KOPT-K1 (cell line): ENCODE results near the gene ZGRF1.

Experiments
- H3K27ac ChIP-seq: fragments of 200-600 bp; sonication (generic); 2 replicates; pipeline ENCODE4 v1.5.1; 2016; ENCODE audit warnings: antibody characterized with exemption, mild to moderate bottlenecking, low read depth, low read length; ENCODE audit not compliant: poor library complexity, severe bottlenecking
- H3K36me3 ChIP-seq: fragments of 200-600 bp; sonication (generic); 2 replicates; pipeline ENCODE4 v1.5.1; 2017; ENCODE audit warnings: antibody characterized with exemption, mild to moderate bottlenecking, low read length, moderate library complexity; ENCODE audit not compliant: insufficient read depth
- H3K9me3 ChIP-seq: fragments of 200-600 bp; sonication (generic); 2 replicates; pipeline ENCODE4 v1.5.1; 2017; ENCODE audit warnings: antibody characterized with exemption, low read length, mild to moderate bottlenecking; ENCODE audit not compliant: insufficient read depth, poor library complexity, severe bottlenecking

The ZGRF1 gene

GRCh38 chr4:112516471-112517066 is 120.1 kb downstream of the ZGRF1 start:
- Histone ChIP-seq H3K27ac (no peak overlapping the region), H3K36me3 (no peaks in the 10 kb centered on the region), H3K9me3 (peaks cover 4% of the 10 kb centered on the region)

- no peaks in the 10 kb centered on the region for H3K36me3 ChIP-seq
- no peak within 1 kb of the TSS for H3K27ac ChIP-seq
- H3K9me3 ChIP-seq: peaks cover 4% of the 10 kb centered on the region
These were observed 120.6 kb downstream of the ZGRF1 start, which contains the start of gene NEUROG2 for GRCh38 chr4:112516066-112516470. TSS of gene NEUROG2 (minus strand) at chr4:112516180. CDS start at chr4:112515475, 705 bp downstream.

- no peak overlapping the region for H3K27ac ChIP-seq
- H3K36me3 ChIP-seq: no peaks in the 10 kb centered on the region
- H3K9me3 ChIP-seq: peaks cover 4% of the 10 kb centered on the region
These were observed 121.3 kb downstream of the ZGRF1 start for GRCh38 chr4:112515198-112516065.

- H3K36me3 ChIP-seq: no peaks in the 10 kb centered on the region
- no peaks in the 10 kb centered on the region for H3K9me3 ChIP-seq
- H3K27ac ChIP-seq: no peak overlapping the region
These were observed 122.0 kb downstream of the ZGRF1 start for GRCh38 chr4:112514647-112515197.

GRCh38 chr4:112513971-112514646 is 122.6 kb downstream of the ZGRF1 start:
- no peaks in the 10 kb centered on the region for H3K9me3 ChIP-seq
- no peak overlapping the region for H3K27ac ChIP-seq
- no peaks in the 10 kb centered on the region for H3K36me3 ChIP-seq

- Histone ChIP-seq H3K9me3 (no peaks in the 10 kb centered on the region), H3K27ac (no peak overlapping the region), H3K36me3 (no peaks in the 10 kb centered on the region)
These were observed 124.9 kb downstream of the ZGRF1 start for GRCh38 chr4:112511803-112512118.

- no peak overlapping the region for H3K27ac ChIP-seq
- no peaks in the 10 kb centered on the region for H3K9me3 ChIP-seq
- no peaks in the 10 kb centered on the region for H3K36me3 ChIP-seq
These were observed 125.5 kb downstream of the ZGRF1 start for GRCh38 chr4:112511093-112511802.

GRCh38 chr4:112510291-112511092 is 126.2 kb downstream of the ZGRF1 start:
- no peaks in the 10 kb centered on the region for H3K36me3 ChIP-seq
- no peak overlapping the region for H3K27ac ChIP-seq
- no peaks in the 10 kb centered on the region for H3K9me3 ChIP-seq

- Histone ChIP-seq H3K36me3 (no peaks in the 10 kb centered on the region), H3K27ac (no peak overlapping the region), H3K9me3 (no peaks in the 10 kb centered on the region)
These were observed 127.2 kb downstream of the ZGRF1 start for GRCh38 chr4:112509243-112510141.

- Histone ChIP-seq H3K36me3 (no peaks in the 10 kb centered on the region), H3K9me3 (no peaks in the 10 kb centered on the region), H3K27ac (no peak overlapping the region)
These were observed 128.4 kb downstream of the ZGRF1 start for GRCh38 chr4:112508356-112508755.

GRCh38 chr4:112504807-112505206 is 131.9 kb downstream of the ZGRF1 start:
- Histone ChIP-seq H3K9me3 (no peaks in the 10 kb centered on the region), H3K27ac (no peak overlapping the region), H3K36me3 (no peaks in the 10 kb centered on the region)

GRCh38 chr4:112502871-112503270 is 133.8 kb downstream of the ZGRF1 start:
- no peaks in the 10 kb centered on the region for H3K9me3 ChIP-seq
- H3K36me3 ChIP-seq: no peaks in the 10 kb centered on the region

GRCh38 chr4:112492321-112492720 is 144.4 kb downstream of the ZGRF1 start:
- Histone ChIP-seq H3K36me3 (no peaks in the 10 kb centered on the region), H3K27ac (no peak overlapping the region)

More at GRCh38 chr4:112502871-112503270, 133.8 kb downstream of the ZGRF1 start:
- no peak overlapping the region for H3K27ac ChIP-seq

More at GRCh38 chr4:112492321-112492720, 144.4 kb downstream of the ZGRF1 start:
- peaks cover 22% of the 10 kb centered on the region for H3K9me3 ChIP-seq
